ENCODE results near the gene AGFG1. TPM values are rescaled to one million over a fixed set of nuclear protein-coding genes. Genes with fewer than 3 reads are reported as not detected.

The AGFG1 gene
- total RNA-seq, 1 experiment from 2014 or later: 109 TPM

DNA sequence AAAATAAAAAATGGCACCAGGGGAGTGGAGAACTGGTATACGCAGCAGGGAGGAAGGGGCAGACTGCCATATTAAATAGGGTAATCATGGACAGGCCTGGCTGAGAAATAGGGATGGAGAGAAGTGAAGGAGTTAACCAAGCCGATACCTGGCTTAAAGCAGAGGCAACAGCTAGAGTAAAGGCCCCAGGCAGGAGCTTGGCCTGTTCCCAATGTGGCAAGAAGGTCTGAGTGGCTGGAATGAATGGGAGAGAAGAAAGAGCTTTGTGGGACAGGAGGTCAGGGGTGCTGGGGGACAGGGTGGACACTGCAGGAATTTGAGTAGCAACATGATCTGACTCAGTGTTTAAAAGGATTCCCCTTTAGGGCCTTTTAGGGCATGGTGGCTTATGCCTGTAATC lies 15.9 kb upstream of the AGFG1 start:
- Histone ChIP-seq H2BK20ac (ENCODE audit: low read depth, low read length, poor library complexity, severe bottlenecking) (no peak overlapping the region), H3K27me3 (ENCODE audit: insufficient read depth, low read length) (no peaks in the 10 kb centered on the region), H3K4me2 (ENCODE audit: insufficient read depth, insufficient read length, low read length) (no peak overlapping the region), H4K91ac (ENCODE audit: insufficient read length, low read depth, low read length) (no peak overlapping the region), H3K23me2 (ENCODE audit: insufficient read length, low read depth, low read length, poor library complexity, severe bottlenecking) (no peaks in the 10 kb centered on the region), H4K8ac (replicated peaks; ENCODE audit: insufficient read length, low read depth, low read length) (no peak overlapping the region), H3K9me3 (ENCODE audit: control insufficient read depth, low read depth, low read length) (no peaks in the 10 kb centered on the region), H3K27ac (ENCODE audit: insufficient read length, low read depth, low read length) (no peak overlapping the region), H3K79me2 (ENCODE audit: insufficient read depth, low read length) (no peaks in the 10 kb centered on the region), H2BK5ac (ENCODE audit: insufficient read length, low read length) (no peak overlapping the region), H3T11ph (ENCODE audit: low read length) (no peak overlapping the region), H3K56ac (ENCODE audit: insufficient read length, low read depth, low read length) (no peak overlapping the region), H2BK120ac (ENCODE audit: low read depth, low read length, poor library complexity, severe bottlenecking) (no peak overlapping the region), H3K4me1 (ENCODE audit: insufficient read depth, low read length) (no peaks in the 10 kb centered on the region; the same call in 1 of the 2 replicates), H3K79me1 (ENCODE audit: insufficient read depth, low read depth, low read length, poor library complexity, severe bottlenecking) (no peaks in the 10 kb centered on the region), H4K5ac (ENCODE audit: insufficient read length, low read depth, low read length) (no peak overlapping the region), H3K18ac (ENCODE audit: insufficient read length, low read depth, low read length) (no peak overlapping the region), H2BK12ac (ENCODE audit: insufficient read length, low read depth, low read length) (no peak overlapping the region), H3K9ac (ENCODE audit: extremely low read depth, insufficient read length, low read length) (no peak overlapping the region), H2BK15ac (ENCODE audit: low read depth, low read length) (no peak overlapping the region), H3K4ac (ENCODE audit: low read depth, low read length) (no peak overlapping the region), H3K14ac (ENCODE audit: insufficient read depth, low read length) (no peak overlapping the region), H2AK5ac (ENCODE audit: insufficient read length, low read length) (no peak overlapping the region), H4K20me1 (ENCODE audit: control insufficient read depth, insufficient read depth, insufficient read length) (no peaks in the 10 kb centered on the region), H3K23ac (ENCODE audit: insufficient read length, low read depth, low read length) (no peak overlapping the region), H2AFZ (ENCODE audit: low read length) (no peak overlapping the region)
- no peak for DNase-seq
- WGBS (ENCODE audit: extremely low coverage, insufficient read length, low lambda C conversion rate): no CpG with 5 or more reads among the region's 2 CpGs
- H3K9me3 Mint-ChIP-seq: no peaks in the 10 kb centered on the region
- no peaks in the 10 kb centered on the region for H3K27me3 Mint-ChIP-seq (ENCODE audit: low read depth)
- H3K4me3 Mint-ChIP-seq: no peak overlapping the region
- peak overlapping the region in 1 of 3 experiments; percentile 27; a peak in 1 of 7 replicates for H3K27ac Mint-ChIP-seq
- peaks cover 12 to 15% of the 10 kb centered on the region in 2 experiments for H3K4me1 Mint-ChIP-seq
- H3K36me3 Mint-ChIP-seq (ENCODE audit: insufficient read depth in 1 of 3, low read depth in 3 of 3): no peaks in the 10 kb centered on the region
- TF ChIP-seq, protein P1, sequence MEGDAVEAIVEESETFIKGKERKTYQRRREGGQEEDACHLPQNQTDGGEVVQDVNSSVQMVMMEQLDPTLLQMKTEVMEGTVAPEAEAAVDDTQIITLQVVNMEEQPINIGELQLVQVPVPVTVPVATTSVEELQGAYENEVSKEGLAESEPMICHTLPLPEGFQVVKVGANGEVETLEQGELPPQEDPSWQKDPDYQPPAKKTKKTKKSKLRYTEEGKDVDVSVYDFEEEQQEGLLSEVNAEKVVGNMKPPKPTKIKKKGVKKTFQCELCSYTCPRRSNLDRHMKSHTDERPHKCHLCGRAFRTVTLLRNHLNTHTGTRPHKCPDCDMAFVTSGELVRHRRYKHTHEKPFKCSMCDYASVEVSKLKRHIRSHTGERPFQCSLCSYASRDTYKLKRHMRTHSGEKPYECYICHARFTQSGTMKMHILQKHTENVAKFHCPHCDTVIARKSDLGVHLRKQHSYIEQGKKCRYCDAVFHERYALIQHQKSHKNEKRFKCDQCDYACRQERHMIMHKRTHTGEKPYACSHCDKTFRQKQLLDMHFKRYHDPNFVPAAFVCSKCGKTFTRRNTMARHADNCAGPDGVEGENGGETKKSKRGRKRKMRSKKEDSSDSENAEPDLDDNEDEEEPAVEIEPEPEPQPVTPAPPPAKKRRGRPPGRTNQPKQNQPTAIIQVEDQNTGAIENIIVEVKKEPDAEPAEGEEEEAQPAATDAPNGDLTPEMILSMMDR (conservative IDR thresholded peaks at IDR 0.05): no peak

Data from H9 (cell line).